Uterus (tissue), 4 donors: Measurements from ENCODE around the gene FAM199X. TPM values are rescaled to one million over a fixed set of nuclear protein-coding genes. Genes with fewer than 3 reads are reported as not detected.

ENCODE experiments used
- DNase-seq, 2 donors: peaks; one replicate each; pipeline ENCODE4 v3.0.0-alpha.2; 2019 to 2020
- H3K27ac ChIP-seq, 2 donors: fragments of 200-600 bp; sonication (generic); 1 replicate in 1 of 2; 2 replicates in 1 of 2; pipeline ENCODE4 v1.5.1; 2016 to 2018
- H3K27me3 ChIP-seq, 2 donors: fragments of 200-600 bp; sonication (generic); one replicate each; pipeline ENCODE4 v1.5.1; 2018 to 2019; ENCODE audit warnings: control low read depth in 1 of 2
- H3K36me3 ChIP-seq, 2 donors: fragments of 200-600 bp; sonication (generic); one replicate each; pipeline ENCODE4 v1.5.1; 2019; ENCODE audit warnings: control low read depth in 1 of 2
- H3K4me1 ChIP-seq, 2 donors: fragments of 200-600 bp; sonication (generic); one replicate each; pipeline ENCODE4 v1.5.1; 2018 to 2019; ENCODE audit warnings: control low read depth in 1 of 2
- H3K4me3 ChIP-seq, 2 donors: fragments of 200-600 bp; sonication (generic); 1 replicate in 1 of 2; 2 replicates in 1 of 2; pipeline ENCODE4 v1.5.1; 2018 to 2019; ENCODE audit warnings: mild to moderate bottlenecking in 1 of 2
- H3K9me3 ChIP-seq, 2 donors: fragments of 200-600 bp; sonication (generic); one replicate each; pipeline ENCODE4 v1.5.1; 2019; ENCODE audit warnings: control low read depth in 1 of 2
- CTCF ChIP-seq, 4 experiments: fragments of 200-600 bp in 2 of 4; fragments of 450-650 bp in 2 of 4; sonication (generic) in 2 of 4; IDR thresholded peaks; one replicate each; pipeline ENCODE4 v1.5.1; 2016 to 2019; ENCODE audit warnings: antibody characterized with exemption in 4 of 4, mild to moderate bottlenecking in 2 of 4, moderate library complexity in 1 of 4
- POLR2A ChIP-seq, 2 donors: fragments of 450-650 bp; IDR thresholded peaks; one replicate each; pipeline ENCODE4 v1.6.1; 2016; ENCODE audit warnings: antibody characterized with exemption in 2 of 2, mild to moderate bottlenecking in 1 of 2, moderate library complexity in 1 of 2
- intact Hi-C: fragments of 100-400 bp; cut with DNase I; formaldehyde crosslinking; loops from one replicate; pipeline ENCODE4 v1.15.1; 2023; ENCODE audit warnings: low total_unique reads
- total RNA-seq, 4 donors: library from RNA; depleted of rRNA in 3 of 4; stranded (reverse); fragments of >200 nt in 3 of 4; gene quantifications; one replicate each; pipeline versions ENCODE4 v1.1.0 to v1.2.4, GENCODE V29; 2014 to 2023
- donor health status: DM: yes; HTN: yes; CAD: no.

The FAM199X gene
- total RNA-seq, 4 donors from 2014 or later = 6.9 to 44.3 (median 18.0) TPM

GRCh38 chrX:104130808-104131207 lies 35.4 kb upstream of the FAM199X start:
- no peak for DNase-seq
- TF ChIP-seq CTCF (IDR thresholded peaks at IDR 0.05) = no peak
- TF ChIP-seq POLR2A (IDR thresholded peaks at IDR 0.05) = no peak
- Histone ChIP-seq H3K36me3 (no peaks in the 10 kb centered on the region), H3K4me3 (no peak overlapping the region), H3K4me1 (no peaks in the 10 kb centered on the region), H3K9me3 (no peaks in the 10 kb centered on the region), H3K27me3 (no peaks in the 10 kb centered on the region), H3K27ac (no peak overlapping the region)
- intact Hi-C loops = no loop called here

GRCh38 chrX:104134583-104135261 lies 31.5 kb upstream of the FAM199X start:
- no peak overlapping the region for H3K27ac ChIP-seq
- intact Hi-C loops = no loop called here
- no peaks in the 10 kb centered on the region for H3K9me3 ChIP-seq
- no peak for DNase-seq
- H3K36me3 ChIP-seq = no peaks in the 10 kb centered on the region
- H3K27me3 ChIP-seq = no peaks in the 10 kb centered on the region
- no peaks in the 10 kb centered on the region for H3K4me1 ChIP-seq
- TF ChIP-seq CTCF (IDR thresholded peaks at IDR 0.05) = no peak
- no peak for TF ChIP-seq POLR2A (IDR thresholded peaks at IDR 0.05)
- H3K4me3 ChIP-seq = no peak overlapping the region

DNA sequence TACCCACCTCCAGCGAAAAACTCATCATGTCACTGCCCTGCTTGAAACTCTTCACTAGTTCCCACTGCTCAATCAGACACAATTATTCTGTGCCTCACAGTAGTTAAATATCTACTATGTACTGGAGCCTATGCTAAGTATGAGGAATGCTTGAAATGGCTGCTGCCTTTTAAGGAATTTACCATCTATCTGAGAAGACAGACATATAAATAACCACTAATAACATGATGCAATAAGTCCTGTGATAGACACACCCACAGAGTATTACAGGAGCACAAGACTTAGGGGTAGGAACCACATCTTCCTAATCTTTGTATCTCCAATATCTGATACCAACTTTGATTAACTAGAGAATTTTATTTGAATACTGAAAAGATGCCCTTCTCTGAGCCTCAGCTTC lies 30.6 kb upstream of the FAM199X start:
- Histone ChIP-seq H3K27ac (no peak overlapping the region), H3K27me3 (no peaks in the 10 kb centered on the region), H3K4me1 (no peaks in the 10 kb centered on the region), H3K9me3 (no peaks in the 10 kb centered on the region), H3K36me3 (no peaks in the 10 kb centered on the region), H3K4me3 (no peak overlapping the region)
- intact Hi-C loops = no loop called here
- no peak for DNase-seq
- TF ChIP-seq CTCF (IDR thresholded peaks at IDR 0.05) (no peak), POLR2A (IDR thresholded peaks at IDR 0.05) (no peak)

DNA sequence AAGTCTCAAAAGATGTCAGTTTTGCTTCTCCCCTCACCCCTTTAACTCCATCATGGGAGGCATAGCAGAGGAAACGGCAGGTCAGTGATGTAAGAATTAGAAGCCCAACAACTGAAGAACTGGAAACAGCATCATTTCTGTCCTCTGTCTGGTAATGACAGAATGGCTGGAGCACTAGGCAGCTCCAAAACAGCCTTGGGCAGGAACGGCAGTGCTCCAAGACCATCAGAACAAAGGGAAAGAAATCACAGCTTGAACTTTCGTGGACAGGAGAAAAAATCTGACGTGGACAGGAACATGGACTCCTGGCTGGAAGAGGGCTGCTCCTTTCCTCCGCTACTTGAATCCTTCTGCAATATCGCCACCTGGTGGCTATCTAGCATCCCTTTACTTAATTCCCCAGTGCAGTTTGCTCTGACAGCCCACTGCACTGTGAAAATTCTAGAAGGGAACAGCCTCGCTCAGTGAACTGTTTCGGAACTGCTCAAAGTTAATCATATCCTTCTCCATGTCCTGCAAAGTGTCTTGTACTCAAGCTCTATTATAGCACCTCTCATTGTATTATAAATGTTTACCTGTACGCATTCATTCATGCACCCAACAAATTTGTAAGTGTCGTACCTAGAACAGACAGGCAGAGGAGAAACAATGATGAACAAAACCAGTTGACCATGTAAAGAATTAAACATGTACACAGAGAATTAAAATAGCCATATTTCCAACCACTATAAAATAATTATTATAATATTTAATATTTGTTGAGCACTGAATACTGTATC lies 29.8 kb upstream of the FAM199X start:
- H3K27ac ChIP-seq = peak overlapping the region; percentile 65 to 69
- peak overlapping the region; percentile 12 to 32 for H3K4me3 ChIP-seq
- H3K9me3 ChIP-seq = no peaks in the 10 kb centered on the region
- intact Hi-C loops = no loop called here
- TF ChIP-seq POLR2A (IDR thresholded peaks at IDR 0.05) = no peak
- peak; percentile 64 to 77 (median 73) for TF ChIP-seq CTCF (IDR thresholded peaks at IDR 0.05)
- H3K27me3 ChIP-seq = no peaks in the 10 kb centered on the region
- no peaks in the 10 kb centered on the region for H3K4me1 ChIP-seq
- no peaks in the 10 kb centered on the region for H3K36me3 ChIP-seq
- DNase-seq = peak; percentile 62 to 82

- Histone ChIP-seq H3K9me3 (no peaks in the 10 kb centered on the region), H3K4me1 (no peaks in the 10 kb centered on the region), H3K36me3 (no peaks in the 10 kb centered on the region), H3K4me3 (no peak overlapping the region), H3K27ac (no peak overlapping the region), H3K27me3 (no peaks in the 10 kb centered on the region)
- TF ChIP-seq CTCF (IDR thresholded peaks at IDR 0.05) (no peak), POLR2A (IDR thresholded peaks at IDR 0.05) (no peak)
- intact Hi-C loops = no loop called here
- DNase-seq = no peak
Measured at GRCh38 chrX:104137496-104137895, 28.8 kb upstream of the FAM199X start.
